ENCODE results near the gene NRP2.

DNA sequence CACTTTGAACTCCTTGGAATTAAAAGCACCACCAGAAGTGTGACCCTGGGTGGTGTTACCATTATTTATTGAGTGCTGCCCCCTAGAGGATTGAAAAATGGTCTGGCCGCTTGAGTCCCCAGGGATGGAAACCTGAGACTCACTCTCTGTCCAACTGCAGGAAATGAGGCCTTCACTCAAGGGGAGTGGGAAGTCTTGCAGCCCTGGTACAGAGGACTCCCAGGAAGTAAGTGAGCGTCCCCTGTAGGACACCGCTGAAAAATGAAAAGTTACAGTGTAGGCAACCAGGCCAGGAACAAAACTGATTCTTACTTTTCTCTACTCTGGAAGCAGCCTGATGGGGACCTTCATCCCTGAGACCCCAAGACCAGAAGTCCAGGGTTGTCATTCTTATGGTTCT is 2.2 kb upstream of the NRP2 start:
- TF ChIP-seq POLR2A (IDR thresholded peaks at IDR 0.05; ENCODE audit: low read length) (no peak), RFX5 (IDR thresholded peaks at IDR 0.05) (no peak)

Data from A549 (cell line).